H1 (cell line): Measurements from ENCODE around the gene CCDC175. TPM values are rescaled to one million over a fixed set of nuclear protein-coding genes. Genes with fewer than 3 reads are reported as not detected.

Source experiments
- CTCF ChIA-PET: fragments of 300-600 bp; sonication (Branson Sonifier 250); formaldehyde crosslinking; loops from one replicate; lab custom pipeline; 2021; ENCODE audit not compliant: partially characterized antibody; lab: Charles Lee
- POLR2A ChIA-PET: fragments of 300-600 bp; sonication (Branson Sonifier 250); formaldehyde crosslinking; loops from one replicate; lab custom pipeline; 2021; ENCODE audit warnings: inconsistent platforms; ENCODE audit not compliant: partially characterized antibody; lab: Charles Lee
- DNase-seq, 2 experiments: peaks; one replicate each; pipeline versions ENCODE4 v3.0.0 to v3.0.0-alpha.2; 2010 to 2022; ENCODE audit warnings: low spot score in 2 of 2, low read depth in 1 of 2, mixed read lengths in 1 of 2
- FAIRE-seq: peaks from 2 replicates; lab custom pipeline; 2011; peaks lifted over from hg19 to GRCh38; lab: Jason Lieb, UNC
- H2AFZ ChIP-seq: 2 replicates; pipeline ENCODE4 v1.8.1; 2012; ENCODE audit warnings: low read length, inconsistent platforms
- H2AK5ac ChIP-seq: 2 replicates; pipeline ENCODE4 v1.6.1; 2013; ENCODE audit warnings: low read depth, low read length
- H2BK120ac ChIP-seq: replicated peaks from 2 replicates; pipeline ENCODE3; 2013; ENCODE audit warnings: low read depth, low read length, inconsistent platforms
- H2BK12ac ChIP-seq: 2 replicates; pipeline ENCODE4 v1.6.1; 2013; ENCODE audit warnings: low read depth, low read length
- H2BK15ac ChIP-seq: 2 replicates; pipeline ENCODE4 v1.6.1; 2013; ENCODE audit warnings: low read length
- H2BK20ac ChIP-seq: 2 replicates; pipeline ENCODE4 v1.6.1; 2013; ENCODE audit warnings: low read length
- H2BK5ac ChIP-seq: 2 replicates; pipeline ENCODE4 v1.6.1; 2013; ENCODE audit warnings: low read depth, low read length
- H3K14ac ChIP-seq: 2 replicates; pipeline ENCODE4 v1.6.1; 2013; ENCODE audit warnings: inconsistent platforms; ENCODE audit not compliant: insufficient read length
- H3K18ac ChIP-seq: 2 replicates; pipeline ENCODE4 v1.6.1; 2013; ENCODE audit warnings: low read length; ENCODE audit errors: extremely low read depth
- H3K23ac ChIP-seq: 2 replicates; pipeline ENCODE4 v1.6.1; 2013; ENCODE audit warnings: inconsistent platforms; ENCODE audit not compliant: insufficient read length
- H3K23me2 ChIP-seq: 2 replicates; pipeline ENCODE4 v1.6.1; 2013; ENCODE audit warnings: low read depth, low read length
- H3K27ac ChIP-seq: 2 replicates; pipeline ENCODE4 v1.6.1; 2011; ENCODE audit warnings: low read depth, low read length, inconsistent platforms
- H3K27me3 ChIP-seq, 4 experiments: replicated peaks in 1 of 4; 1 replicate in 1 of 4; 2 replicates in 3 of 4; pipeline versions ENCODE4 v1.6.1 to v1.8.1; 2011 to 2013; ENCODE audit warnings: low read length in 3 of 4, mild to moderate bottlenecking in 3 of 4, inconsistent platforms in 2 of 4, mixed read lengths in 2 of 4, moderate library complexity in 1 of 4; ENCODE audit not compliant: control insufficient read depth in 3 of 4, insufficient read depth in 3 of 4; ENCODE audit errors: extremely low read depth in 1 of 4
- H3K36me3 ChIP-seq, 4 experiments: 2 replicates each; pipeline versions ENCODE4 v1.6.1 to v1.8.1; 2011 to 2013; ENCODE audit warnings: mild to moderate bottlenecking in 4 of 4, low read length in 3 of 4, moderate library complexity in 2 of 4, control low read depth in 1 of 4, inconsistent platforms in 1 of 4; ENCODE audit not compliant: insufficient read depth in 4 of 4, control insufficient read depth in 2 of 4
- H3K4ac ChIP-seq: replicated peaks from 2 replicates; pipeline ENCODE3; 2013; ENCODE audit warnings: low read length, low read depth, mixed read lengths, inconsistent platforms; ENCODE audit not compliant: insufficient read length
- H3K4me1 ChIP-seq, 4 experiments: replicated peaks in 1 of 4; 1 replicate in 1 of 4; 2 replicates in 3 of 4; pipeline versions ENCODE4 v1.6.1 to v1.8.1; 2011 to 2013; ENCODE audit warnings: low read length in 3 of 4, inconsistent platforms in 2 of 4, mixed read lengths in 1 of 4; ENCODE audit not compliant: insufficient read depth in 4 of 4, control insufficient read depth in 3 of 4
- H3K4me2 ChIP-seq, 2 experiments: 2 replicates each; pipeline versions ENCODE4 v1.6.1 to v1.8.1; 2011 to 2013; ENCODE audit warnings: low read depth in 2 of 2, low read length in 2 of 2, control low read depth in 1 of 2, inconsistent platforms in 1 of 2, mild to moderate bottlenecking in 1 of 2; ENCODE audit not compliant: insufficient read depth in 1 of 2
- H3K4me3 ChIP-seq, 4 experiments: fragments of 200-600, 300-600 bp in 1 of 4; sonication (generic), shearing (Covaris generic), sonication (Bioruptor Twin) in 1 of 4; 2 replicates each; pipeline versions ENCODE4 v1.5.1 to v1.8.1; 2011 to 2016; ENCODE audit warnings: low read length in 4 of 4, low read depth in 3 of 4, control low read depth in 2 of 4, inconsistent platforms in 2 of 4, mild to moderate bottlenecking in 2 of 4, mixed read lengths in 1 of 4, moderate library complexity in 1 of 4; ENCODE audit not compliant: insufficient read depth in 2 of 4; ENCODE audit errors: extremely low read depth in 1 of 4
- H3K56ac ChIP-seq: replicated peaks from 2 replicates; pipeline ENCODE3; 2013; ENCODE audit warnings: low read depth, mild to moderate bottlenecking, mixed read lengths, low read length, inconsistent platforms; ENCODE audit not compliant: insufficient read length
- H3K79me1 ChIP-seq: 2 replicates; pipeline ENCODE4 v1.6.1; 2013; ENCODE audit warnings: low read depth, low read length, control low read depth
- H3K79me2 ChIP-seq, 2 experiments: 2 replicates each; pipeline versions ENCODE4 v1.6.1 to v1.8.1; 2012 to 2013; ENCODE audit warnings: low read length in 2 of 2, mild to moderate bottlenecking in 2 of 2, inconsistent platforms in 1 of 2; ENCODE audit not compliant: insufficient read depth in 2 of 2, control insufficient read depth in 1 of 2
- H3K9ac ChIP-seq, 4 experiments: replicated peaks in 1 of 4; 1 replicate in 1 of 4; 2 replicates in 3 of 4; pipeline versions ENCODE4 v1.6.1 to v1.8.1; 2011 to 2013; ENCODE audit warnings: low read depth in 3 of 4, low read length in 3 of 4, control low read depth in 2 of 4, mild to moderate bottlenecking in 2 of 4, moderate library complexity in 2 of 4, inconsistent platforms in 1 of 4; ENCODE audit errors: extremely low read depth in 1 of 4
- H3K9me3 ChIP-seq, 2 experiments: 2 replicates each; pipeline versions ENCODE4 v1.6.1 to v1.8.1; 2012 to 2013; ENCODE audit warnings: mild to moderate bottlenecking in 2 of 2, moderate library complexity in 2 of 2, control low read depth in 1 of 2, inconsistent platforms in 1 of 2, low read depth in 1 of 2, low read length in 1 of 2, mixed read lengths in 1 of 2; ENCODE audit not compliant: insufficient read depth in 2 of 2
- H4K20me1 ChIP-seq, 2 experiments: replicated peaks in 1 of 2; 2 replicates each; pipeline versions ENCODE3 to v1.8.1; 2011 to 2013; ENCODE audit warnings: inconsistent platforms in 2 of 2, low read length in 2 of 2, mild to moderate bottlenecking in 1 of 2; ENCODE audit not compliant: insufficient read depth in 2 of 2, control insufficient read depth in 1 of 2
- H4K5ac ChIP-seq: 2 replicates; pipeline ENCODE4 v1.6.1; 2013; ENCODE audit warnings: low read length, low read depth, mixed read lengths, inconsistent platforms; ENCODE audit not compliant: insufficient read length
- H4K8ac ChIP-seq: 2 replicates; pipeline ENCODE4 v1.8.0; 2013; ENCODE audit warnings: mild to moderate bottlenecking, moderate library complexity, low read length, inconsistent platforms; ENCODE audit not compliant: insufficient read depth; ENCODE audit errors: extremely low read depth
- H4K91ac ChIP-seq: replicated peaks from 2 replicates; pipeline ENCODE3; 2013; ENCODE audit warnings: low read length, mixed read lengths, inconsistent platforms; ENCODE audit not compliant: insufficient read length
- BACH1 ChIP-seq: IDR thresholded peaks from 2 replicates; pipeline ENCODE4 v1.6.1; 2012; ENCODE audit warnings: low read length, improper control_type of control experiment
- CBX8 ChIP-seq: fragments of 300-800, 300-1000 bp; sonication (generic); IDR thresholded peaks from 2 replicates; pipeline ENCODE4 v1.7.1; 2016; ENCODE audit warnings: low read depth, low read length, borderline replicate concordance
- CEBPB ChIP-seq: IDR thresholded peaks from 2 replicates; pipeline ENCODE4 v1.6.1; 2012; ENCODE audit warnings: low read depth, low read length
- CREB1 ChIP-seq: IDR thresholded peaks from 2 replicates; pipeline ENCODE4 v1.6.1; 2012; ENCODE audit warnings: inconsistent platforms
- CTBP2 ChIP-seq: IDR thresholded peaks from 2 replicates; pipeline ENCODE4 v1.7.0; 2011; ENCODE audit warnings: borderline replicate concordance, mild to moderate bottlenecking, moderate library complexity, mixed read lengths, low read length; ENCODE audit not compliant: insufficient read depth, insufficient read length
- CTCF ChIP-seq, 3 experiments: IDR thresholded peaks; 1 replicate in 2 of 3; 2 replicates in 1 of 3; pipeline versions ENCODE4 v1.5.1 to v1.6.1; 2011; ENCODE audit warnings: low read length in 3 of 3, mild to moderate bottlenecking in 3 of 3, inconsistent platforms in 2 of 3, low read depth in 1 of 3, moderate library complexity in 1 of 3; ENCODE audit not compliant: insufficient read depth in 1 of 3; ENCODE audit errors: control extremely low read depth in 1 of 3
- HDAC6 ChIP-seq: IDR thresholded peaks from one replicate; pipeline ENCODE4 v1.7.1; 2012; ENCODE audit warnings: low read depth, mild to moderate bottlenecking, inconsistent platforms, low read length, moderate library complexity
- NRF1 ChIP-seq: IDR thresholded peaks from 2 replicates; pipeline ENCODE4 v1.6.1; 2011; ENCODE audit warnings: mild to moderate bottlenecking, low read depth, low read length, improper control_type of control experiment
- RFX5 ChIP-seq: IDR thresholded peaks from 2 replicates; pipeline ENCODE4 v1.6.1; 2011; ENCODE audit warnings: low read depth, low read length, improper control_type of control experiment, borderline replicate concordance
- RXRA ChIP-seq: IDR thresholded peaks from 2 replicates; pipeline ENCODE4 v1.6.1; 2011; ENCODE audit warnings: low read depth, mild to moderate bottlenecking, low read length, moderate library complexity; ENCODE audit not compliant: insufficient read depth
- SRF ChIP-seq: IDR thresholded peaks from 2 replicates; pipeline ENCODE4 v1.6.1; 2011; ENCODE audit warnings: mild to moderate bottlenecking, low read depth, low read length, moderate library complexity
- TCF12 ChIP-seq: IDR thresholded peaks from 2 replicates; pipeline ENCODE4 v1.6.1; 2011; ENCODE audit warnings: low read depth, mild to moderate bottlenecking, low read length
- WGBS, 2 experiments: shearing (Covaris generic) in 1 of 2; methylation state at CpG; one replicate each; pipeline versions ENCODE4 v1.1.6 to v1.1.7; 2013 to 2015; ENCODE audit warnings: low lambda C conversion rate in 2 of 2, mixed read lengths in 2 of 2, inconsistent platforms in 1 of 2, low coverage in 1 of 2, missing lambda C conversion rate in 1 of 2; ENCODE audit not compliant: insufficient replicate concordance in 2 of 2, insufficient coverage in 1 of 2, insufficient read length in 1 of 2; ENCODE audit errors: extremely low coverage in 1 of 2, missing lambda C conversion rate in 1 of 2; 5-methylcytosine and 5-hydroxymethylcytosine counted together
- polyA plus RNA-seq, 7 experiments: library from polyadenylated mRNA; depleted of rRNA in 3 of 7; stranded (reverse) in 5 of 7; unstranded in 2 of 7; fragments of >200 nt in 5 of 7; fragments of 200-250 nt in 2 of 7; gene quantifications; 1 replicate in 5 of 7; 2 replicates in 1 of 7; 4 replicates in 1 of 7; pipeline versions ENCODE4 v1.2.1 to v1.2.3, GENCODE V29; 2011 to 2013; ENCODE audit warnings: missing spikeins in 2 of 7, mixed read lengths in 2 of 7
- total RNA-seq: library from RNA; stranded (reverse); fragmentation: NEBNext Ultra II Directional; extraction: Animal tissue kit (Norgen Biotek cat#: 25700); gene quantifications from 2 replicates; pipeline ENCODE4 v1.2.1, GENCODE V29; 2021

Gene CCDC175
- total and polyA plus RNA-seq, 2 of the 8 experiments (the other 6 are each of a cell fraction or from before 2014, with no cell fraction given), result 0.19 TPM; not detected in 1

- H4K20me1 ChIP-seq, result peaks cover 0 to 5% of the 10 kb centered on the region in 2 experiments
- ChIA-PET POLR2A (interaction anchor here (1.8 to 2.0 kb wide), 2 partner anchors 9 to 10 kb away, joined by 6 read pairs; partner anchors contain the start of genes GPR135, JKAMP and L3HYPDH), CTCF (interaction anchor here (0.8 to 1.6 kb wide), 3 partner anchors 9 to 103 kb away, joined by 3 to 4 read pairs (median 3); partner anchors contain the start of gene CCDC175)
- no peak overlapping the region for H3K4ac ChIP-seq
- H2BK12ac ChIP-seq, result no peak overlapping the region
- H3K23ac ChIP-seq, result no peak overlapping the region
- H3K79me1 ChIP-seq, result no peaks in the 10 kb centered on the region; the same call in 1 of the 2 replicates
- no peak overlapping the region for H4K8ac ChIP-seq
- H3K9ac ChIP-seq, result no peak overlapping the region
- WGBS, 2 experiments, result 92% methylated on average over 1 of the region's 1 CpG; no CpG with 5 or more reads in 1 of the 2 experiments
- H2AK5ac ChIP-seq, result no peak overlapping the region
- no peak overlapping the region for H3K4me3 ChIP-seq
- no peak overlapping the region for H2BK5ac ChIP-seq
- no peaks in the 10 kb centered on the region for H3K27me3 ChIP-seq
- peaks cover 11 to 50% (median 24%) of the 10 kb centered on the region in 4 experiments for H3K36me3 ChIP-seq
- DNase-seq (no peak), FAIRE-seq (no peak)
- no peaks in the 10 kb centered on the region for H3K4me1 ChIP-seq
- no peak overlapping the region for H4K5ac ChIP-seq
- H2BK15ac ChIP-seq, result no peak overlapping the region
- H2BK120ac ChIP-seq, result no peak overlapping the region
- no peak overlapping the region for H3K56ac ChIP-seq
- H3K18ac ChIP-seq, result no peak overlapping the region
- H3K9me3 ChIP-seq, result no peaks in the 10 kb centered on the region
- no peak overlapping the region for H2AFZ ChIP-seq
- no peaks in the 10 kb centered on the region for H3K79me2 ChIP-seq
- H3K14ac ChIP-seq, result no peak overlapping the region
- H3K23me2 ChIP-seq, result no peaks in the 10 kb centered on the region
- no peak overlapping the region for H4K91ac ChIP-seq
- no peak overlapping the region for H3K4me2 ChIP-seq
- no peak overlapping the region for H2BK20ac ChIP-seq
- H3K27ac ChIP-seq, result no peak overlapping the region
- TF ChIP-seq CTBP2, result no peak
- no peak for TF ChIP-seq CTCF (IDR thresholded peaks at IDR 0.05; ENCODE audit: control extremely low read depth in 1 of 3, insufficient read depth in 1 of 3, low read depth in 1 of 3, low read length in 3 of 3)
- no peak for TF ChIP-seq RXRA
- no peak for TF ChIP-seq RFX5
- TF ChIP-seq TCF12, result no peak
- no peak for TF ChIP-seq NRF1
- TF ChIP-seq CREB1, result no peak
- no peak for TF ChIP-seq HDAC6
- no peak for TF ChIP-seq CBX8
- TF ChIP-seq BACH1, result no peak
- no peak for TF ChIP-seq SRF
- TF ChIP-seq CEBPB, result no peak
Observed at GRCh38 chr14:59474172-59474571, 102.4 kb downstream of the CCDC175 start.
